GM19467 (cell line): ENCODE results near the gene U2AF2.

ENCODE experiments used
- ATAC-seq: cut with Tn5 transposase; IDR thresholded peaks from one replicate; pipeline ENCODE4 v1.9.1; 2021; ENCODE audit warnings: mild to moderate bottlenecking, moderate library complexity; ENCODE audit not compliant: unreplicated experiment

Gene U2AF2

DNA sequence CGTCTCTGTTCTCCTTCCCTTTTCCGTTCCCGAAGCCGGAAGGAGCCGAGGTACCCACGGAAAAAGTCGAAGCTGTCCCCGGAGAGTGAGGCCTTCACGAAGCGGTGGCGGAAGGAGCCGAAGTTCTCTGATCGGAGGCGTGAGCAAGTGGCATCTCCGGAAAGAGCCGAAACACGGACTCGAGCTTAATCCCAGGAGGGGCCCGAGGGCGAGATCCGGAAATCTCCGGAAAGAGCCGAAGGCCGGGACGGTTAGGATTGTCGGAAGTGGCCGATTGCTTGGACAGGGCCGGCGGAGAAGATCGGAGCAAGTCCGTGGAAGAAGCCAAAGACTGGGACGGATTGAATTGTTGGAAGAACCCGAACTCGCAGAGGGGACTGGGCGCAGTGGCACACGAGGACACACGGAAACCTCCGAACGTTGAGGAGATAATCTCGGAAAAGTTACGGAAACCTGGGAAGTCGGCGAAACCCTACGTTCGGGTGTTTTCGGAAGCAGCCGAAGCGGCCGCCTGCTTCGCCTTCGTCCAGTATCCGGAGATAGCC, 440 bp upstream of the U2AF2 start:
- ATAC-seq, result peak; percentile 60

DNA sequence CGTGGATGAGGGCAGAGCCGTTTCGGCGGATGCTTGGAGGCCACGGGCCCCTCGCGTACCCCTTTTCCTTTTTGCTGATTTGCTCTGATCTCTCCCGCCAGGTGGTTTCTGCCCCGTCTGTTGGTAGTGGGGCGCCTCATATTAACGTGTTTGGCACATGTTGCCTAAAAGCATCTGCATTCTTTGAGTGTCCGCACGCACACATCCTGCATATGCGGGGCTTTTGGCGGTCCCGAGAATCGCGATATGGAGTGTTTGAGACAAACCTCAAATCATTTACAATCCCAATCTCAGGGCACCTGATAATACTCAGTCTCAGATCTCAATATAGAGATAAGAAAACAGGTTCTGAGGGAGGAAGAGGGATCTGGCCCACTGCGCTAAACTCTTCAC, 809 bp downstream of the U2AF2 start:
- ATAC-seq, result no peak

DNA sequence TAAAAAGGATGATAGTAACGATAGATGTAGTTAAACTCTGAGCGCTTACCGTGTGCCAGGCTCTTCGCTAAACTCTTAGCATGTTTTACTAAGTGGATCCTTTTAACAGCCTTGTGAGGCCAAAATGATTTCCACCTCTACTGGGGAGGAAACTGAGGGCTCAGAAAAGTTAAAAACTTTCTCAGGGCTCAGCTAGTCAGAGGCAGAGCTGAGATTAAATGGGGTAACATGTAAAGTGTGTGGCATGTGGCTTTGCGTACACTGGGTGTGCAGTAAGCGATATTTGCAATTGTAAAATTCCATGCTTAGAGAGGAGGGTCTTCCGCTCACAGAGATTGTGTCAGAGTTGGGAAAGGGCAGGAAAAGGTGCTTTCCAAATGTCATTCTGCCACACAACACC, 1.7 kb downstream of the U2AF2 start:
- no peak for ATAC-seq

DNA sequence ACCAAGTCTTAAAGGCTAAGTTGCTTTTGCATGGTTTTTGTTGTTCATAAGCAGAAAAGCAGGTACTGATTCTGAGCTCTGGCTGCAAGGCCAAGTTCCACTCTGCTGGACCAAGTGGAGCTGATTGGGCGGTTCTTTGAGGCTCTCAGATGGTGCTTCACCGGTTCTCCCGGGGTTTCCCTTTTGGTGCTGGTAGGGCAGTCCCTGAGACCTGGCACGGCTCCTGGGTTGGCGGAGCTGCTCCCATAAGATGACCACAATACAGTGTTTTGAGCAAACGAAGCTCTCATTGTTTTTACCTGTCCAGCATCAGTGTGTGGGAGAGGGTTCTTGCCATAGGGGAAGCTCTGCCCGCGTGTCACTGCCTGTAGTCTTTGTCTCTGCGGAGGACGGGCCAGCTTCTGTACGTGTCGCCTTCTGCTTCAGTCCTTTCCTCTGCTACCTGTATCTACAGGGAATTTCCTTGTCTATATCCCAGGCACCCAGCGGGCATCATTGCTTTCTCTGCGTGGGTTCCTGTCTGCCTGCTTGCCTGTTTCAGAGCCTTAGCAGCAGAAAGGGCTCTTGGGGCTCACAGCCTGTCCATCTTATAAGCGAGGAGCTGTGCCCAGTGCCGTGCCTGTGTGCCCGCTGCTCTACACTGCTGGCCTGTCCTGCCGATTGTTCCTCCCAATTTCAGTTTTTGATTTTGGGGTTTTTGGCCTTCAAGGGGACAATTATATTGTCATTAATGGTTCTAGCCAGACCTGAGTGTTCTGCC, 2.3 kb downstream of the U2AF2 start:
- ATAC-seq, result no peak

DNA sequence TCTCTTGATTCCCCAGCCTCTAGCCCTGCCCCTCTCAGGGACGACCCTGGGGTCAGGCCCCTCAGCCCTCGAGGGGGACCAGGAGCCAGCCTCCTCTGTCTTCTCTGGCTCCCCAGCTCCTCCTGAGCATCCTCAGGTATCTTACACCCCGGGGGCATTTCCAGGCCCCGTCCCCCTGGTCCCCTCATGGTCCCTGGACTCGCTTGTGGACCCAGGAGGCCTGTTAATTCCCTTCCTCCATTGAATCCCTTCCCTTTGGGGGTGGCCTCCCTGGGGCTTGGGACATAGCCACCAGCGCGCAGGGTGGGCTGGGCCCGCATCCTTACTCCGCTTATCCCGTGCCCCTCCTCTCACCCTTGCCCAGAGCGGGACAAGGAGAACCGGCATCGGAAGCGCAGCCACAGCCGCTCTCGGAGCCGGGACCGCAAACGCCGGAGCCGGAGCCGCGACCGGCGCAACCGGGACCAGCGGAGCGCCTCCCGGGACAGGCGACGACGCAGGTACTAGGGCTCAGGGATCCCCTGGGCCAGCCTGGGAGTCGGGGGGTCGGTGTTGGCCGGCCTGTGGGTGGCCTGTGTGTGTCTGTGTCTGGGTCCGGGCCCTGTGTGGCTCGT, 4.1 kb downstream of the U2AF2 start:
- ATAC-seq, result no peak

DNA sequence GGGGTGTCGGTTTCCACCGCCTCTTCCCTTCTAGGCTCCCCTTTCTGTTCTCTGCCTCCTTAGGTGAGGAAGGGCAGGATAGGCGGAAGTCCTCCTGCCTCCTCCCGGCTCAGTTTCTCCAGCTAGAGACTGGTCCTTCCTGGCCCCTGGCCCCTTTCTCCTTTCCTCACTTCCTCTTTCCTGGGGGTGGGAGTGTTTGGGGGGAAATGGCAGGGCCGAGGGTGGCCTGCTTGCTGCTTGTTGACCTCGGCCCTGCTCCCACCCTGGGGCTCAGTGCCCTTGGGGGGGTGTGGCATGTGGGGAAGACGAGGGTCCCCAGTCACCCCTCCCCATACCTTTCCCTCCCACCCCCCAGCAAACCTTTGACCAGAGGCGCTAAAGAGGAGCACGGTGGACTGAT, 5.0 kb downstream of the U2AF2 start:
- ATAC-seq, result no peak

DNA sequence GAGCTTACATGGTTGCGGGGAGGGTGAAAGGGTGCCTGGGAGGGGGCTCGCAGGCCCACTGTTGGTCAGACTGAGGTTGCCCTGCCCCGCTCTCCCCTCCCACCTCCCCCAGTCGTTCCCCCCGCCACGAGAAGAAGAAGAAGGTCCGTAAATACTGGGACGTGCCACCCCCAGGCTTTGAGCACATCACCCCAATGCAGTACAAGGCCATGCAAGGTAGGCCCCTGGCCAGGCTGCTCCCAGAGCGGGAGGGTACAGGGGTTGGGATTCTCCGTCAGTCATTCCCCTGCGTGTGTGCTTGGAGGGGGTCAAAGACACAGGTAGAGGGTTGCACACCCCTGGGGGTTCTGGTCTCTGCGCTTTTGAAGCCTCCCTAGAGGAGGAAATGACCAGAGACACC, 5.6 kb downstream of the U2AF2 start:
- no peak for ATAC-seq

DNA sequence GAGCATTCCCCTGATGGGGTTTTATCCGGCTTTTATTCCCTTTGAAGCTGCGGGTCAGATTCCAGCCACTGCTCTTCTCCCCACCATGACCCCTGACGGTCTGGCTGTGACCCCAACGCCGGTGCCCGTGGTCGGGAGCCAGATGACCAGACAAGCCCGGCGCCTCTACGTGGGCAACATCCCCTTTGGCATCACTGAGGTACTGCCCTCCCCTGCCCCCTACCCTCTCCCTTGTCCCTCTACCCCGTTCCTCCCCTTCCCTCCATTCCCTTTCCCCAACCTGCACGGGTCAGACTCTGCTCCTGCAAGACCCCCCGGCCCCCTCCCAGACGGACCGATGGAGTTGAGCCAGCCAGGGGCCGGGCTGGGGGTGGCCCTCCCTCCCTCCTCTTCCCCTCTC, 6.2 kb downstream of the U2AF2 start:
- ATAC-seq, result no peak

DNA sequence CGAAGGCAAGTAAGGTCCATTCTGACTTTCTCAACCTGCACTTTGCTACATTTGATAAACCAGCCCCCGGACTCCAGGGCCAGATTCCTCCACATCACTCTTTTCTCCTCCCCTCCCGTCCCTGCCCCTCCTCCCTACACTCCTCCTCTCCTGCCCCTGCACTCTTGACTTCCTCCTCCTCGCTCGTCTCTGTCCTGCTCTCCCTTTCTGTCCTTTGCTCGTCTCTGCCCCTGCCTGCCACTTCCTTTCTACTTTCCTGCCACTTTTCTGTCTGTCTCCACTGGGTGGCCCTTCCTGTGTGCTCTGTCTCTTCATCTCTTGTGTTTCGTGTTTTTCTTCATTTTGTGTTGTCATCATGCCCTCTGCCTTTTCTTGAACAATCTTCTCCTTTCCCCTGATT, 7.0 kb downstream of the U2AF2 start:
- no peak for ATAC-seq

DNA sequence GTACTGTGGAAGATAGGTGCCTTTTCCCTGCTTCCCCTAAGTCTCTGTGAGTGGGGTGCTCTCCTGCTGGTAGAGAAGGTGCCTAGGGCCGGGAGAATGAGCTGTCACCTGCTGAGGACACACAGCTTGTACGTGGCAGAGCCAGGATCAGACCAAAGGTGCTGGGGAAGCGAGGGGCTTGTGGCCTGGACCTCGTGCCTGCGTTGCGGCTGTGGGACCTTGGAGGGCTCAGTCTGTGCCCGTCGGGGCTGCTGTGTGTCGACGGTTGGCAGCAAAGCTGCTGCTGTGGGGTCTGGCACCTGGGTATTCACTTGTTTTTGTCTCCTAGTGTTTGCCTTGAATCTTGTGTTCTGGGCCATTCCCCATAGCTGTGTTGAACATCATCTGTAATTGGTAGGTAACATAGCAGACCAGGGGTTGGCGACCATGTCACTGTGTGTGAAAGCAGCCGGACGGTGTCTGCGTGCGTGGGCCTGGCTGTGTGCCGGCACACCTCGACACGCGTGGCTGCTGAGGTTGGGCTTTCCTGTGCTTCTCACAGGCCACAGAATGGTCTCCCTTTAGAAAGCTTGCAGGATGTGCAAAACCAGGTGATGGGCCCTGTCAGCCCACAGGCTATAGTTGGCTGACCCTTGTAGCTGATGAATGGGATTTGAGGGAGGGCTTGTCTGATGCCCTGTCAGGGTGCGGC, 9.2 kb downstream of the U2AF2 start:
- no peak for ATAC-seq

DNA sequence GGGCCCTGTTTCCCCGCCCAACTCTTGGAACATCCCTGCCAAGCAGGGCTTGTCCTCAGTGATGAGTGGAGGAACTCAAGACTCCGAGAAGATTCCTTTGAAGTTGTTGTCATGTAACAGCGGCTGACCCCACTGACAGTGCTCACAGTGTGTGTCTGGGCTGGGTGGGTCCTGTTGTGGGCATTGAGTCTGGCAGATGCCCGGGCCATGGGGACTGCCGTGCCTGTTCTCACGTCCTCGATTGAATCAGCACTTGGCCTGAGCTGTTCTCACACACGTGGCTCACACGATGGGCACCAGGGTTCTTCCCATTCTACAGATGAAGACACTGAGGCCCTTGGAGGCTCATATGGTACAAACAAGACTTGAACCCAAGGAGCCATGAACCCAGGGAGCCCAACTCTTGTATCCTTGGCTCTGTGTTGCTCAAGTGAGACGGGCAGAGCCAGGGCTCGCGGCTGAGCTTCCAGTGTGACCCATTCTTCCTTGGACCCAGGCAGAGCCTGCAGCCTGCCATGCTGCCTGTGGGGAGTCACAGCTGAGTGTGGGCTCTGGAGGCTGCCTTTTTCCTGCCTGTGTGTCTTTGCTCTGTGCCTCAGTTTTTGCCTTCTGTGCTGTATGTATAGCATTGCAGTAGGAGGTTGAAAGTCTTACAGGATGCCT, 11.6 kb downstream of the U2AF2 start:
- no peak for ATAC-seq

DNA sequence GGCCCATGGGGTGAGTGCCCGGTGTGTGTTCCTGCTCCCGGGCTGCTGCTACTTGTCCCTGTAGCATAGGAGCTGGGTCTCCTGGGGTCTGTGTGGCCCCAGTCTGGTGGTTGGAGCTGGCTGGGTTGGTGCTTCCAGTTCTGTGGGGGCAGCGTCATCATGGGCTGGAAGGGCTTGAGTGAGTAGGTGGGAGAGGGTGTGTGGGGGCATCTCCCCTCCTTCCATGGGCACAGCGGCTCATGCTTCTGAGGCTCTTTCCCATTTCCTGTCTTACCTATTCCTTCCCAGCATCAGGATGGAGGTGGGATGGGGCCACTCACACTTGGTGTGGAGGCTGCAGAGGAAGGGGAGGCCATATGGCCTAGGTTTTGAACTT, 12.2 kb downstream of the U2AF2 start:
- ATAC-seq, result no peak

DNA sequence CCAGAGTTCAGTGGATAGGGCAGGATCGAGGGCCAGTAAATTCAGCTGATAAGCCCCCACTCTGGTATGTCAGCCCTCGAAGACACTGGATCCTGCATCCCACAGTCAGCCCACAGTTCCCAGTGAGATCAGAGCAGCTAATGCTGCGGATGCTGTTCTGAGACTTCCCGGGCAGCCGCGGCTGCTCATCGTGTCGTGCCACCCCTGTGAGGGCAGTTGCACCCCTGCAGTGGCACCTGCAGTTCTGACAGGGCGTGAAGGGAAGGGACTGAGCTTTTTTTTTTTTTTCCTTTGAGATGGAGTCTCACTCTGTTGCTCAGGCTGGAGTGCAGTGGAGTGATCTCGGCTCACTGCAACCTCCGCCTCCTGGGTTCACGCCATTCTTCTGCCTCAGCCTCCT, 12.7 kb downstream of the U2AF2 start:
- no peak for ATAC-seq

DNA sequence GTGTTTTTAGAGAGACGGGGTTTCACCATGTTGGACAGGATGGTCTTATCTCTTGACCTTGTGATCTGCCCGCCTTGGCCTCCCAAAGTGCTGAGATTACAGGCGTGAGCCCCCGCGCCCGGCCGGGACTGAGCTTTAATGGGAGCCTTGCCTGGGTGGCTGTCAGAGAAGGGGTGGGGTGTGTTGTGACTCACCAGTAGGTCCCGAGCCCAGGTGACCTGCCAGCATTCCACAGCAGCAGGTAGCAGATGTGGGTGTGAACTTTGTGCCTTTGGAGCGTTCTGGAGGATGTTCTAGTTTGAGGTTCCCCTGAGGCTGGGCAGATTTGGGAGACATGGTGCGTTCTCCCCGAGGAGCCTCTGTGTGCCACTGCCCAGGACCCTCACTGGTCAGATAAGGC, 13.1 kb downstream of the U2AF2 start:
- ATAC-seq, result no peak

DNA sequence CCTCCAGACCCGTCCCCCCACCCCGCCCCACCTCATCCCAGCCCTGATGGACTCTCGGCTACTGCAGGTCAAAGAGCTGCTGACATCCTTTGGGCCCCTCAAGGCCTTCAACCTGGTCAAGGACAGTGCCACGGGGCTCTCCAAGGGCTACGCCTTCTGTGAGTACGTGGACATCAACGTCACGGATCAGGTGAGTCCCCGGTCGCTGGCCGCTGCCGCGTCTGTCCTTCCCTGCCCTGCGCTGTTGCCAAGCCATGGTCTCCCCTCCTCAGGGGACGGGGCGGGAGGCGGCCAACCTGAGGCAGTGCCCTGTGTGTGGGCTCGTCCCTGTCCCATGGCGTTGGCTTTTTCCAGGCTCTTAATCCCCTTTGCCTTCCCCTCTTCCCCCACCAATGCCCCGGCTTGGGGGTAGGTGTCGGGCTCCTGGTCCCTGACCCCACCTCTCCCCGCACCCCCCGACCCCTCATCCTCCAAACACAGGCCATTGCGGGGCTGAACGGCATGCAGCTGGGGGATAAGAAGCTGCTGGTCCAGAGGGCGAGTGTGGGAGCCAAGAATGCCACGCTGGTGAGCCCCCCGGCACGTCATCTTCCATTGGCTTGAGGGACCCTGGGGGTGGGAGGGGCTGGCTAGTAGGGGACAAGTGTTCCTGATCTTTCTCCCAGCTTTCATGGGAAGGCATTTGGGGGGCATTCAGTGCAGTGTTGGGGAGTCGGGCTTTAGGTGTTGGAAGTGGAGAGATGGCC, 13.9 kb downstream of the U2AF2 start:
- ATAC-seq, result no peak

DNA sequence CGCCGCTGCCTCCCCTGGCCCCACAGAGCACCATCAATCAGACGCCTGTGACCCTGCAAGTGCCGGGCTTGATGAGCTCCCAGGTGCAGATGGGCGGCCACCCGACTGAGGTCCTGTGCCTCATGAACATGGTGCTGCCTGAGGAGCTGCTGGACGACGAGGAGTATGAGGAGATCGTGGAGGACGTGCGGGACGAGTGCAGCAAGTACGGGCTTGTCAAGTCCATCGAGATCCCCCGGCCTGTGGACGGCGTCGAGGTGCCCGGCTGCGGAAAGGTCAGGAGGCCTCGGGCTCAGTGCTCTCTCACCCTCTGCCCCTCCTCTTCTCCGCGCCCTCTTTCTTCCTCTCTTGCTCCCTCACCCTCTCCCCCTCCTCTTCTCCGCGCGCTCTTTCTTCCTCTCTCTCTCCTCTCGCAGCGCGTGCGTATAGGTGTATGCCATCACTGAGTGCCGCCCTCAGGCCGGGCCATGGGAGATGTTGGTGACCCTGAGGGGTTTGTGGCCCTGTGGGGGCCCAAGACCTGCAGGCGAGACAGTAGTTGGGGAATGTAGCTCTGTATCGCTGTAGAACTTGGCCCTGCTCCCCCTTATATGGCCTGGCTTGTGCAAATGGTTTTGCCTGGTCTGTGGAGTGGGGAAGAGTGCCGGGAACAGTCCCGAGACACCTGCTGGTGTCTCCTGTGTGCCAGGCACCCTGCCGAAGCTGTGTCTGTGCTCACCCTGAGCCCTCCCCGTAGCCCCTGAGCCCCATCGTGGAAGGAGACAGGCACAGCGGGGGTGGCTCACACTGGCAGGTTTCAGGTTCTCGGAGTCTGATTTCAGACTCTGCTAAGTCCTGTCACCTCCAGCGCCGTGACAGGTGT, 14.8 kb downstream of the U2AF2 start:
- ATAC-seq, result no peak

DNA sequence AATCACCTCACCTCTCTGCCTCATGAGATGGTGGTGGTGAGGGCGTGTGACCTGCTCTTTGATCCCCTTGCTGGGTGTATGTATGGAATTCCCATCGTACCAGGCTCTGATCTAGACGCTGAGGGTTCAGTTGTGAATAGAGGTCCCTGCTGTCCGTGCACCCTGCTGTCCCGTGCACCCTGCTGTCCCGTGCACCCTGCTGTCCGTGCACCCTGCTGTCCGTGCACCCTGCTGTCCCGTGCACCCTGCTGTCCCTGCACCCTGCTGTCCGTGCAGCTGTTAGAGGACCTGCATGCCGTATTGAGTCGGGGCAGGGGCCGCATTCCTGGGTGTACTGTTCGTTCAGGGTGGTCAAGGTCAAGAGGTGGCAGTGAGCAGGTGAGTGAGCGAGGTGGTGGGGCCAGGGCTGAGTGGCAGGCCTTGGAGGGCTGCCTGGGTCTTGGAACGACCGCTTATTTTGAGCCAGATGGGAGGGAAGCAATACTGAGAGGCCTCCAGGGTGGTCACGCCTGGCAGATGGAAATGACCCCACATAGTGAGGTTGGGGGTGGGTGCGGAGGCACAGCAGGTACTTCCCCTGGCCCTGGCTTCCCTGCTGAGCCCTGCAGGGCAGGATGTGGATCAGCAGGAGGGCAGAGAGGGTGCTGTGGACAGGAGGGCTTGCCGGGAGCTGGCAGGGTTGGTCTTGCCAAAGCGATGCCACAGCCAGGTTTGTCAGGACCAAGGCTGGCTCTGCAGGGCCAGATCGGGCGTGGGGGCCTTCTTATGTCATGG, 15.6 kb downstream of the U2AF2 start:
- ATAC-seq, result no peak

DNA sequence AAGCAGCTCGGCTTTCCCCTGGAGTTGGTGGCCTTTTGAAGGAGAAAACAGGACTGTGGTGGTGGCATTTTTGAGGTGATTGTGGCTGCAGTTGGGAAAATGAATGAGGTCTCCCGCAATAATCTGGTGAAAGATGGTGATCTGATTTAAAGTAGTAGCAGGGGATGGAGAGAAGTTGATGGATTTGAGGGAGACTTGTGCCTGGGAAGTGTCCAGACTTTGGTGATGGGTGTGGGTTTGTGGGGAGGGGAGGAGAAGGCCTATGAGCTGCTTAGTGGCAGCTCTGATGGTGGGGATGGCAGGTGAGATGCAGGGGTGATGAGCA, 16.2 kb downstream of the U2AF2 start:
- no peak for ATAC-seq

DNA sequence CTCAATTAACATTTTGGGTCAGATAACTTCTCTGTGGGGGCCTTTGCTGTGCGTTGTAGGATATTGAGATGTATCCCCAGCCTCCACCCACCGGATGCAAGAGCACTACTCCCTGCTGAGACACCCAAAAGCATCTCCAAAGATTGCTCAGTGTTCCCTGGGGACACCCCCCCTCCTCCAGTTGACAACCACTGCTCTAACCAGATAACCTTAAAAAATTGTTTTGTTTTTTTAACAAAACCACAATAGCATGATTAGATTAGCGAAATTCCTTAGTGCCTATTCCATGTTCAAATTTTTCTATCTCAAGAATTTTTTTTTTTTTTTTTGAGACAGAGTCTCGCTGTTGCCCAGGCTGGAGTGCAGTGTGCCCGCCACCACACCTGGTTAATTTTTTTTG, 17.6 kb downstream of the U2AF2 start:
- no peak for ATAC-seq
